ENCODE data around the gene MYO1B. TPM values are rescaled to one million over a fixed set of nuclear protein-coding genes. Genes with fewer than 3 reads are reported as not detected.
A peak's percentile ranks its signal among the peaks of the same experiment; 100 is the strongest.

MYO1B gene
- total RNA-seq, 1 donor from 2014 or later, result 67.7 TPM

GRCh38 chr2:191245869-191246531 lies 796 bp downstream of the MYO1B start:
- H3K27ac Mint-ChIP-seq, result peak overlapping the region; percentile 92
- peaks cover 7% of the 10 kb centered on the region for H3K36me3 Mint-ChIP-seq
- no peaks in the 10 kb centered on the region for H3K9me3 Mint-ChIP-seq
- DNase-seq (ENCODE audit: extremely low spot score, unreplicated experiment), result peak; percentile 86
- peaks cover 34% of the 10 kb centered on the region for H3K4me1 Mint-ChIP-seq (ENCODE audit: unreplicated experiment)
- H3K27me3 Mint-ChIP-seq, result no peaks in the 10 kb centered on the region
- peak overlapping the region; percentile 96 for H3K4me3 Mint-ChIP-seq
- TF ChIP-seq CTCF (conservative IDR thresholded peaks at IDR 0.05), result no peak

- H3K4me1 Mint-ChIP-seq (ENCODE audit: unreplicated experiment), result peaks cover 43% of the 10 kb centered on the region
- peak overlapping the region; percentile 96 for H3K4me3 Mint-ChIP-seq
- peak overlapping the region; percentile 92 for H3K27ac Mint-ChIP-seq
- peaks cover 7% of the 10 kb centered on the region for H3K36me3 Mint-ChIP-seq
- DNase-seq (ENCODE audit: extremely low spot score, unreplicated experiment), result no peak
- TF ChIP-seq CTCF (conservative IDR thresholded peaks at IDR 0.05), result no peak
- no peaks in the 10 kb centered on the region for H3K27me3 Mint-ChIP-seq
- H3K9me3 Mint-ChIP-seq, result no peaks in the 10 kb centered on the region
These were observed 1.7 kb downstream of the MYO1B start for GRCh38 chr2:191246820-191247380.

- no peak for DNase-seq (ENCODE audit: extremely low spot score, unreplicated experiment)
- no peaks in the 10 kb centered on the region for H3K27me3 Mint-ChIP-seq
- peaks cover 7% of the 10 kb centered on the region for H3K36me3 Mint-ChIP-seq
- H3K9me3 Mint-ChIP-seq, result no peaks in the 10 kb centered on the region
- H3K27ac Mint-ChIP-seq, result peak overlapping the region; percentile 92
- H3K4me1 Mint-ChIP-seq (ENCODE audit: unreplicated experiment), result peaks cover 46% of the 10 kb centered on the region
- no peak for TF ChIP-seq CTCF (conservative IDR thresholded peaks at IDR 0.05)
- peak overlapping the region; percentile 96 for H3K4me3 Mint-ChIP-seq
These were observed 2.3 kb downstream of the MYO1B start for GRCh38 chr2:191247381-191248057.

- H3K9me3 Mint-ChIP-seq, result no peaks in the 10 kb centered on the region
- no peak overlapping the region for H3K27ac Mint-ChIP-seq
- no peak overlapping the region for H3K4me3 Mint-ChIP-seq
- no peaks in the 10 kb centered on the region for H3K27me3 Mint-ChIP-seq
- DNase-seq (ENCODE audit: extremely low spot score, unreplicated experiment), result no peak
- peaks cover 7% of the 10 kb centered on the region for H3K36me3 Mint-ChIP-seq
- TF ChIP-seq CTCF (conservative IDR thresholded peaks at IDR 0.05), result no peak
- peaks cover 59% of the 10 kb centered on the region for H3K4me1 Mint-ChIP-seq (ENCODE audit: unreplicated experiment)
These were observed 4.1 kb downstream of the MYO1B start for GRCh38 chr2:191249156-191249813.

GRCh38 chr2:191250400-191250799 lies 5.2 kb downstream of the MYO1B start:
- peaks cover 7% of the 10 kb centered on the region for H3K36me3 Mint-ChIP-seq
- DNase-seq (ENCODE audit: extremely low spot score, unreplicated experiment), result no peak
- no peaks in the 10 kb centered on the region for H3K27me3 Mint-ChIP-seq
- no peak overlapping the region for H3K27ac Mint-ChIP-seq
- peaks cover 63% of the 10 kb centered on the region for H3K4me1 Mint-ChIP-seq (ENCODE audit: unreplicated experiment)
- no peak for TF ChIP-seq CTCF (conservative IDR thresholded peaks at IDR 0.05)
- no peak overlapping the region for H3K4me3 Mint-ChIP-seq
- H3K9me3 Mint-ChIP-seq, result no peaks in the 10 kb centered on the region
